ENCODE data around the gene SLC16A6.
"Not testable (repeated sequence)": the region's sequence is repeated elsewhere in the genome, so short reads cannot be mapped to it uniquely, and the experiment has no call there.

- TF ChIP-seq POLR2AphosphoS5 (IDR thresholded peaks at IDR 0.05; ENCODE audit: low read depth, low read length); POLR2A (IDR thresholded peaks at IDR 0.05; ENCODE audit: low read depth, low read length); TAF1 (IDR thresholded peaks at IDR 0.05; ENCODE audit: borderline replicate concordance, low read depth, low read length): not testable (repeated sequence)
These were observed 18.2 kb upstream of the SLC16A6 start for GRCh38 chr17:68309066-68309670.

Measured in GM12892 (cell line).